ENCODE measurements around the gene PREX1.
"Not testable (repeated sequence)": the region's sequence is repeated elsewhere in the genome, so short reads cannot be mapped to it uniquely, and the experiment has no call there.

Gene PREX1

GRCh38 chr20:48598303-48598941 lies 229.4 kb downstream of the PREX1 start:
- in situ Hi-C loops (cut with MboI; ENCODE audit: low sequenced_read_pairs) = not testable (repeated sequence)

- in situ Hi-C loops (cut with MboI; ENCODE audit: low sequenced_read_pairs) = no loop called here
Measured at GRCh38 chr20:48597521-48598302, 230.1 kb downstream of the PREX1 start.

GRCh38 chr20:48596334-48596898 lies 231.4 kb downstream of the PREX1 start:
- in situ Hi-C loops (cut with MboI; ENCODE audit: low sequenced_read_pairs) = no loop called here

GRCh38 chr20:48595495-48596333 lies 232.1 kb downstream of the PREX1 start:
- in situ Hi-C loops (cut with MboI; ENCODE audit: low sequenced_read_pairs) = no loop called here

- in situ Hi-C loops (cut with MboI; ENCODE audit: low sequenced_read_pairs) = no loop called here
Measured at GRCh38 chr20:48594533-48594932, 233.3 kb downstream of the PREX1 start.

GRCh38 chr20:48592107-48592940 lies 235.5 kb downstream of the PREX1 start:
- in situ Hi-C loops (cut with MboI; ENCODE audit: low sequenced_read_pairs) = no loop called here

- in situ Hi-C loops (cut with MboI; ENCODE audit: low sequenced_read_pairs) = no loop called here
Measured at GRCh38 chr20:48586730-48587129, 241.1 kb downstream of the PREX1 start.

GRCh38 chr20:48585061-48585870 lies 242.5 kb downstream of the PREX1 start:
- in situ Hi-C loops (cut with MboI; ENCODE audit: low sequenced_read_pairs) = no loop called here

GRCh38 chr20:48584391-48585060 lies 243.3 kb downstream of the PREX1 start:
- in situ Hi-C loops (cut with MboI; ENCODE audit: low sequenced_read_pairs) = no loop called here

GRCh38 chr20:48583801-48584200 lies 244.0 kb downstream of the PREX1 start:
- in situ Hi-C loops (cut with MboI; ENCODE audit: low sequenced_read_pairs) = no loop called here

- in situ Hi-C loops (cut with MboI; ENCODE audit: low sequenced_read_pairs) = no loop called here
Measured at GRCh38 chr20:48583171-48583570, 244.6 kb downstream of the PREX1 start.

GRCh38 chr20:48582673-48582985 lies 245.2 kb downstream of the PREX1 start:
- in situ Hi-C loops (cut with MboI; ENCODE audit: low sequenced_read_pairs) = no loop called here

GRCh38 chr20:48581167-48581566 lies 246.6 kb downstream of the PREX1 start:
- in situ Hi-C loops (cut with MboI; ENCODE audit: low sequenced_read_pairs) = no loop called here

- in situ Hi-C loops (cut with MboI; ENCODE audit: low sequenced_read_pairs) = no loop called here
Measured at GRCh38 chr20:48578397-48579098, 249.3 kb downstream of the PREX1 start.

- in situ Hi-C loops (cut with MboI; ENCODE audit: low sequenced_read_pairs) = no loop called here
Measured at GRCh38 chr20:48577557-48577956, 250.2 kb downstream of the PREX1 start.

- in situ Hi-C loops (cut with MboI; ENCODE audit: low sequenced_read_pairs) = no loop called here
Measured at GRCh38 chr20:48574383-48574782, 253.4 kb downstream of the PREX1 start.
